Measurements from ENCODE around the gene COX7B2.
A peak's percentile ranks its signal among the peaks of the same experiment; 100 is the strongest.

The COX7B2 gene

DNA sequence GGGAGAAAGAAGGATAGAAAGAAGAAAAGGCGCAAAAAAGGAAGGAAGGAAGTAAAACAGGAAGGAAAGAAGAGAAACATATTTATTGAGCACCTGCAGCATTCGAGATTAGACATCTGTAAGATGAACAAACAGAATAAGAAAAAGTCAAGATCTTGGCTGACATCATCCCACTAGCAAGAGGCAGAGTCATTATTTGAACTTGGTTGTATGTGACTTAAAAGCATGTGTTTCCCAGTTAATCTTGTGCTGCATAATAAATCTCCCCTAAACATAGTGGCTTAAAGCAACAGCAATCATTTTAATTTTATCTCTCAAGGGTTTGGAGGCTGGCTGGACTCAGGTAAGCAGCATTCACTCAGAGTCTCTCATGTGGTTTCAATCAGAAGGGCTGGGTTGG, 38.5 kb upstream of the COX7B2 start:
- TF ChIP-seq, protein P1, sequence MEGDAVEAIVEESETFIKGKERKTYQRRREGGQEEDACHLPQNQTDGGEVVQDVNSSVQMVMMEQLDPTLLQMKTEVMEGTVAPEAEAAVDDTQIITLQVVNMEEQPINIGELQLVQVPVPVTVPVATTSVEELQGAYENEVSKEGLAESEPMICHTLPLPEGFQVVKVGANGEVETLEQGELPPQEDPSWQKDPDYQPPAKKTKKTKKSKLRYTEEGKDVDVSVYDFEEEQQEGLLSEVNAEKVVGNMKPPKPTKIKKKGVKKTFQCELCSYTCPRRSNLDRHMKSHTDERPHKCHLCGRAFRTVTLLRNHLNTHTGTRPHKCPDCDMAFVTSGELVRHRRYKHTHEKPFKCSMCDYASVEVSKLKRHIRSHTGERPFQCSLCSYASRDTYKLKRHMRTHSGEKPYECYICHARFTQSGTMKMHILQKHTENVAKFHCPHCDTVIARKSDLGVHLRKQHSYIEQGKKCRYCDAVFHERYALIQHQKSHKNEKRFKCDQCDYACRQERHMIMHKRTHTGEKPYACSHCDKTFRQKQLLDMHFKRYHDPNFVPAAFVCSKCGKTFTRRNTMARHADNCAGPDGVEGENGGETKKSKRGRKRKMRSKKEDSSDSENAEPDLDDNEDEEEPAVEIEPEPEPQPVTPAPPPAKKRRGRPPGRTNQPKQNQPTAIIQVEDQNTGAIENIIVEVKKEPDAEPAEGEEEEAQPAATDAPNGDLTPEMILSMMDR (IDR thresholded peaks at IDR 0.05) = no peak

GRCh38 chr4:46946919-46947536, 38.0 kb upstream of the COX7B2 start:
- TF ChIP-seq, protein P1 (IDR thresholded peaks at IDR 0.05) = no peak

GRCh38 chr4:46945062-46945461, 36.0 kb upstream of the COX7B2 start:
- TF ChIP-seq, protein P1 (IDR thresholded peaks at IDR 0.05) = no peak

DNA sequence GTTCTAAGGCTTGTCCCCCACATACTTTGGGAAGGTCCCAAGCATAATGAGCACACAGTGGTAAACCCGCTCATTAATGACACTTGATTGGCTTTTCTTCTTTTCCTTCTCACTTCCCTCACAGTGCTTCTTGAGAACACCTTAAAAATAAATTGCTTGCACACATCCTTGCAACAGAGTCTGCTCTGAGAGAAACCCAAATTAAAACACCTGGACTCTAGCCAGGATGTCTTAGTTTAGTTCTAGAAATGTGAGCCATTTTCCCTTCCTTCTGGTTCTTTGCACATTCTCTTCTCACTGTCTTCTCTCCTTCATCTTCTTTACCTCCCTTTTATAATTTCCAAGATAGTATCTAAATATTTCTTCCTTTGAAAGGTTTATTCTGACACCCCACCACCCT, 35.3 kb upstream of the COX7B2 start:
- TF ChIP-seq, protein P1 (IDR thresholded peaks at IDR 0.05) = no peak

DNA sequence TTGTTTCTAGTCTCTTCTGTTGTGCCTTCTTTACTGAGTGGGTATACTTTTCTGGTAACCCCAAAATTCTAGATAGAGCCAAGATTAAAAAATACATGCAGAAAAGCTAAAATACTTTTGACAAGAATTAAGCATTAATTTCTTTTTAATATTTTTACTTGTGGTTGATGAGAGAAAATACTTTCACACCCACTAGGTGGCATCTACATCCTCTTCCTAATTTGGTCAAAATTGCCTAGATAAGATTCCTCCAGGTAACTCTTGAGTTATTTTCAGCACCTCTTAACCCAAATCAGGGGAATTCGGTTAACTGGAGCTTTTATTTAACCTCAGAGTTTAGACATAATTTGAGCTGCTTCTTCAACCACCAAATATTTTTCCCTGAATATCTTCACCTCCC, 28.4 kb upstream of the COX7B2 start:
- TF ChIP-seq, protein P1 (IDR thresholded peaks at IDR 0.05) = 0 out of 2 replicates have a peak, but pooled peaks have one; percentile 14

GRCh38 chr4:46934726-46935125, 25.7 kb upstream of the COX7B2 start:
- TF ChIP-seq, protein P1 (IDR thresholded peaks at IDR 0.05) = no peak

DNA sequence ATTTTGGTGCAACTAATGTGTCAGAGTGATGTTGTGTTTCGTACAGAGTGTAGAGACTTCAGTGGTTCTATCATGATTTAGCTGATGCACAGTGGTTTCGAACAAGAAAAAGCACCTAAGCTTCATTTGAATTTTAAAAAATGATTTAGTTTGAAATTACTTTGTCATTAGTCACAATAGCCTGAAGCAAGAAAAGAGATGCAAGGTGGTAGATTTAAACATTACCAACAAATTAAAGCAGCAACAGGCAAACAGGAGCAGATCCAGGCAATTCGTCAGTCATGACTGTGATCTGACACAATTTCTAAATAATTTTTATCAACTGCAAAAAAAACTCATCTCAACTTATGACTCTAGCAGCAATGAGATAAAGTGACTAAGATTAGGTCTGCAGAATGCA, 24.6 kb upstream of the COX7B2 start:
- TF ChIP-seq, protein P1 (IDR thresholded peaks at IDR 0.05) = no peak

- TF ChIP-seq, protein P1 (IDR thresholded peaks at IDR 0.05) = peak; percentile 43
These were observed 22.9 kb upstream of the COX7B2 start for GRCh38 chr4:46931981-46932380.
